PC-9 (cell line): ENCODE measurements around the gene PLEKHF1.

ENCODE experiments used
- EZH2 ChIP-seq: fragments of 200-600 bp; sonication (generic); IDR thresholded peaks from 2 replicates; pipeline ENCODE4 v1.8.0; 2017; ENCODE audit warnings: antibody characterized with exemption, low read depth
- TF ChIP-seq, protein P1 (sequence below): fragments of 200-600 bp; sonication (generic); conservative IDR thresholded peaks from 2 replicates; pipeline ENCODE4 v1.6.1; 2017; ENCODE audit warnings: mixed run types, antibody characterized with exemption, mild to moderate bottlenecking, moderate library complexity

DNA sequence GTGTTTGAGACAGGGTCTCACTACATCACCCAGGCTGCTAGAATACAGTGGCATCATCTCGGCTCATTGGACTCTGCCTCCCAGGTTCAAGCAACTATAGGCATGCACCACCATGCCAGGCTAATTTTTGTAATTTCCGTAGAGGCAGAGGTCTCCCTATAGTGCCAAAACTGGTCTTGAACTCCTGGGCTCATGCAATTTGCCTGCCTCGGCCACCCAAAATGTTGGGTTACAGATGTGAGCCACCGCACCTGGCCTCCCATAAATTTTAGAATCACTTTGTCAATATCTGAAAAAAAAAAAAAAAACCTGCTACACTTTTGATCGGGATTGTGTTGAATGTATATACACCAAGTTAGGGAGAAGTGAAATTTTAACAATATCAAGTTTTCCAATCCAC is 11.9 kb upstream of the PLEKHF1 start:
- TF ChIP-seq, protein P1, sequence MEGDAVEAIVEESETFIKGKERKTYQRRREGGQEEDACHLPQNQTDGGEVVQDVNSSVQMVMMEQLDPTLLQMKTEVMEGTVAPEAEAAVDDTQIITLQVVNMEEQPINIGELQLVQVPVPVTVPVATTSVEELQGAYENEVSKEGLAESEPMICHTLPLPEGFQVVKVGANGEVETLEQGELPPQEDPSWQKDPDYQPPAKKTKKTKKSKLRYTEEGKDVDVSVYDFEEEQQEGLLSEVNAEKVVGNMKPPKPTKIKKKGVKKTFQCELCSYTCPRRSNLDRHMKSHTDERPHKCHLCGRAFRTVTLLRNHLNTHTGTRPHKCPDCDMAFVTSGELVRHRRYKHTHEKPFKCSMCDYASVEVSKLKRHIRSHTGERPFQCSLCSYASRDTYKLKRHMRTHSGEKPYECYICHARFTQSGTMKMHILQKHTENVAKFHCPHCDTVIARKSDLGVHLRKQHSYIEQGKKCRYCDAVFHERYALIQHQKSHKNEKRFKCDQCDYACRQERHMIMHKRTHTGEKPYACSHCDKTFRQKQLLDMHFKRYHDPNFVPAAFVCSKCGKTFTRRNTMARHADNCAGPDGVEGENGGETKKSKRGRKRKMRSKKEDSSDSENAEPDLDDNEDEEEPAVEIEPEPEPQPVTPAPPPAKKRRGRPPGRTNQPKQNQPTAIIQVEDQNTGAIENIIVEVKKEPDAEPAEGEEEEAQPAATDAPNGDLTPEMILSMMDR, result no peak
- no peak for TF ChIP-seq EZH2
